HUES48 (cell line): ENCODE results near the gene GPATCH1.
"Not testable (repeated sequence)": the region's sequence is repeated elsewhere in the genome, so short reads cannot be mapped to it uniquely, and the experiment has no call there.

Experiments used
- H3K27ac ChIP-seq: one replicate; pipeline ENCODE4 v1.7.0; 2013; ENCODE audit warnings: low read depth, low read length, inconsistent platforms
- H3K27me3 ChIP-seq: 2 replicates; pipeline ENCODE4 v1.6.1; 2013; ENCODE audit warnings: mild to moderate bottlenecking, low read length; ENCODE audit not compliant: control insufficient read depth, insufficient read depth
- H3K36me3 ChIP-seq: 2 replicates; pipeline ENCODE4 v1.6.1; 2013; ENCODE audit warnings: low read length; ENCODE audit not compliant: control insufficient read depth, insufficient read depth
- H3K4me1 ChIP-seq: 2 replicates; pipeline ENCODE4 v1.6.1; 2013; ENCODE audit warnings: mild to moderate bottlenecking, low read length; ENCODE audit not compliant: control insufficient read depth, insufficient read depth
- H3K4me3 ChIP-seq: 2 replicates; pipeline ENCODE4 v1.5.1; 2013; ENCODE audit warnings: mild to moderate bottlenecking, low read depth, low read length
- H3K9ac ChIP-seq: 2 replicates; pipeline ENCODE4 v1.6.1; 2013; ENCODE audit warnings: mild to moderate bottlenecking, low read depth, low read length, moderate library complexity
- H3K9me3 ChIP-seq: 2 replicates; pipeline ENCODE4 v1.6.1; 2013; ENCODE audit warnings: low read length; ENCODE audit not compliant: control insufficient read depth, insufficient read depth

The GPATCH1 gene

GRCh38 chr19:33146209-33146608 is 65.2 kb downstream of the GPATCH1 start:
- no peaks in the 10 kb centered on the region; the same call in 1 of the 2 replicates for H3K27me3 ChIP-seq
- H3K4me1 ChIP-seq = no peaks in the 10 kb centered on the region
- H3K9me3 ChIP-seq = no peaks in the 10 kb centered on the region
- H3K4me3 ChIP-seq = no peak overlapping the region
- no peak overlapping the region for H3K9ac ChIP-seq
- H3K36me3 ChIP-seq = no peaks in the 10 kb centered on the region
- no peak overlapping the region for H3K27ac ChIP-seq

DNA sequence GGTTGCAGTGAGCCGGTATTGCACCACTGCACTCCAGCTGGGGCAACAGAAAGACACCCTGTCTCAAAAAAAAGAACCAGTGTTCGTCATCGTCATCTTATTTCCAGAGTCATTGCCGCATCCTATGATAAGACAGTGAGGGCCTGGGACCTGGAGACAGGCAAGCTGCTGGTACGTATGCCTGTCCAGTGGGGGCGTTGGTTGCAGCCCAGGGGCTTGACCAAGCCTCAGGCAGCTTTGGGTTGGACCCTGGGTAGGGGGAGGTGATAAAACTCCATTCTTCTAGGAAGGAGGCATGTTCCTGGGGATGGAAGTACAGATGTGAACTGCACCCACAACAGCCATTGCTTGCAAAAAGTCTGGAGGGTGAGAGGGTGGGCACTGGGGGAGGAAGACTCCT is 66.6 kb downstream of the GPATCH1 start:
- no peaks in the 10 kb centered on the region for H3K9me3 ChIP-seq
- H3K36me3 ChIP-seq = no peaks in the 10 kb centered on the region
- no peaks in the 10 kb centered on the region for H3K4me1 ChIP-seq
- H3K27me3 ChIP-seq = no peaks in the 10 kb centered on the region; the same call in 1 of the 2 replicates
- no peak overlapping the region for H3K27ac ChIP-seq
- H3K9ac ChIP-seq = no peak overlapping the region
- no peak overlapping the region for H3K4me3 ChIP-seq

DNA sequence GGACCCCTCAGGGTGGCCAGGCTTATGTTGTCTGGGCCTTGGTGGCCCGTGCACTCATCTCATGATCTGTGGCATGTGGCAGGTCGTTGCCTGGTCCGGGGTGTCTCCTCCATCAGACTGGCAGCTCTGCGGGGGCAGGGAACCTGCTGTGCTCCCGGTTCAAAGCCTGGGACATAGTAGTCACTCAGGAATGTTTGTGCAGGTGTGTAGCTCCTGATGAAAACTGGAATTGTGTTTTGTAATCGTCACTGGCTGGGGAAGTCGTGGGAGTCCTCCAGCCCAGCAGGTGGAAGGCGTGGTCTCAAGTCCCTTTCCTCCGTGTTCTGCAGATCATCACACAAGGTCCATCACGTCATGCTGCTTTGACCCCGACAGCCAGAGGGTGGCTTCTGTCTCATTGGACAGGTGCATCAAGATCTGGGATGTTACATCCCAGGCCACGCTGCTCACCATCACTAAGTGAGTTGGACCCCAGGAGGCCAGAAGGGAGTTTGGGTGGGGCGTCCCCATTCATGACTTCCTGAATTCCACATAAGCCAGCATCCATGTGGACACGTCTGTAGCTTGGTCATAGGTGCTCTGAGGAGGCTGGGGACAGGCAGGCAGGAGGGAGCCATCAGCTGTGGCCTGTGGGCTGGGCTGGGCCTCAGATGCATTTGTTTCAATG is 70.0 kb downstream of the GPATCH1 start:
- no peak overlapping the region for H3K9ac ChIP-seq
- H3K4me1 ChIP-seq = no peaks in the 10 kb centered on the region
- H3K27ac ChIP-seq = no peak overlapping the region
- H3K36me3 ChIP-seq = no peaks in the 10 kb centered on the region
- no peak overlapping the region for H3K4me3 ChIP-seq
- H3K9me3 ChIP-seq = no peaks in the 10 kb centered on the region
- no peaks in the 10 kb centered on the region for H3K27me3 ChIP-seq

GRCh38 chr19:33152176-33152575 is 71.2 kb downstream of the GPATCH1 start:
- no peak overlapping the region for H3K4me3 ChIP-seq
- H3K9me3 ChIP-seq = no peaks in the 10 kb centered on the region
- no peaks in the 10 kb centered on the region for H3K36me3 ChIP-seq
- H3K27ac ChIP-seq = no peak overlapping the region
- H3K27me3 ChIP-seq = no peaks in the 10 kb centered on the region
- H3K4me1 ChIP-seq = no peaks in the 10 kb centered on the region
- no peak overlapping the region for H3K9ac ChIP-seq

GRCh38 chr19:33152625-33153024 is 71.6 kb downstream of the GPATCH1 start:
- not testable (repeated sequence) for H3K36me3 ChIP-seq, H3K27ac ChIP-seq, H3K4me1 ChIP-seq, H3K9ac ChIP-seq, H3K9me3 ChIP-seq, H3K27me3 ChIP-seq, H3K4me3 ChIP-seq

DNA sequence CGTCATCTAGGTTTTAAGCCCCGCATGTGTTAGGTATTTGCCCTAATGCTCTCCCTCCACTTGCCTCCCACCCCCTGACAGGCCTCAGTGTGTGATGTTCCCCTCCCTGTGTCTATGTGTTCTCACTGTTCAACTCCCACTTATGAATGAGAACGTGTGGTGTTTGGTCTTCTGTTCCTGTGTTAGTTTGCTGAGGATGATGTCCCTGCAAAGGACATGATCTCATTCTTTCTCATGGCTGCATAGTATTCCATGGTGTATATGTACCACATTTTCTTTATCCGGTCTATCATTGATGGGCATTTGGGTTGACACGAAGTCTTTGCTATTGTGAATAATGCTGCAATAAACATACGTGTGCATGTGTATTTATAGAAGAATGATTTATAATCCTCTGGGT is 73.3 kb downstream of the GPATCH1 start:
- not testable (repeated sequence) for H3K27ac ChIP-seq, H3K36me3 ChIP-seq, H3K9me3 ChIP-seq, H3K9ac ChIP-seq, H3K4me1 ChIP-seq, H3K27me3 ChIP-seq, H3K4me3 ChIP-seq

GRCh38 chr19:33156334-33156733 is 75.4 kb downstream of the GPATCH1 start:
- Histone ChIP-seq H3K9ac (no peak overlapping the region), H3K4me3 (no peak overlapping the region), H3K27me3 (no peaks in the 10 kb centered on the region), H3K4me1 (no peaks in the 10 kb centered on the region), H3K9me3 (no peaks in the 10 kb centered on the region), H3K36me3 (no peaks in the 10 kb centered on the region), H3K27ac (no peak overlapping the region)

- H3K9me3 ChIP-seq = no peaks in the 10 kb centered on the region
- no peaks in the 10 kb centered on the region for H3K4me1 ChIP-seq
- no peak overlapping the region for H3K9ac ChIP-seq
- H3K4me3 ChIP-seq = no peak overlapping the region
- no peak overlapping the region for H3K27ac ChIP-seq
- H3K36me3 ChIP-seq = no peaks in the 10 kb centered on the region
- H3K27me3 ChIP-seq = no peaks in the 10 kb centered on the region
Measured at GRCh38 chr19:33157906-33158305, 76.9 kb downstream of the GPATCH1 start.

DNA sequence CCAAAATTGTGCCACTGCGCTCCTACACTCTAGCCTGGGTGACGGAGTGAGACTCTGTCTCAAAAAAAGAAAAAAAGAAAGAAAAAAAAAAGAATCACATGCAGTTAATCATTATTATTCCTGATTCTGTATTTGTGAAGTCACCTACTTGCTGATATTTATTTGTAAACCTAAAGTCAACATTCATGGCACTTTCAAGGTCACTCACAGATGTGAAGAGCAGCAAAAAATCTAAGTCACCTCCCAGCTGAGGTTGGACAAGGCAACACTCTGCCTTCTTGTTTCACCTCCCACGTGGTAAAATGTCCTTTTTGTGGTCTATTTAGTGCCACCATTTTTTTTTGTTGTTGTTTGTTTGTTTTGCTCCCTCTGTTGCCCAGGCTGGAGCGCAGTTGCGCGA is 77.4 kb downstream of the GPATCH1 start:
- H3K9me3 ChIP-seq = no peaks in the 10 kb centered on the region
- H3K36me3 ChIP-seq = no peaks in the 10 kb centered on the region
- H3K9ac ChIP-seq = no peak overlapping the region
- H3K27ac ChIP-seq = no peak overlapping the region
- no peaks in the 10 kb centered on the region for H3K27me3 ChIP-seq
- H3K4me1 ChIP-seq = no peaks in the 10 kb centered on the region
- no peak overlapping the region for H3K4me3 ChIP-seq

- no peaks in the 10 kb centered on the region for H3K36me3 ChIP-seq
- no peak overlapping the region for H3K27ac ChIP-seq
- no peaks in the 10 kb centered on the region for H3K4me1 ChIP-seq
- no peaks in the 10 kb centered on the region for H3K27me3 ChIP-seq
- no peak overlapping the region for H3K9ac ChIP-seq
- no peak overlapping the region for H3K4me3 ChIP-seq
- no peaks in the 10 kb centered on the region for H3K9me3 ChIP-seq
Measured at GRCh38 chr19:33159149-33159548, 78.2 kb downstream of the GPATCH1 start.

GRCh38 chr19:33159893-33160292 is 78.9 kb downstream of the GPATCH1 start:
- H3K9ac ChIP-seq = no peak overlapping the region
- H3K27me3 ChIP-seq = no peaks in the 10 kb centered on the region
- H3K4me3 ChIP-seq = no peak overlapping the region
- no peak overlapping the region for H3K27ac ChIP-seq
- no peaks in the 10 kb centered on the region for H3K9me3 ChIP-seq
- H3K36me3 ChIP-seq = no peaks in the 10 kb centered on the region
- H3K4me1 ChIP-seq = no peaks in the 10 kb centered on the region

DNA sequence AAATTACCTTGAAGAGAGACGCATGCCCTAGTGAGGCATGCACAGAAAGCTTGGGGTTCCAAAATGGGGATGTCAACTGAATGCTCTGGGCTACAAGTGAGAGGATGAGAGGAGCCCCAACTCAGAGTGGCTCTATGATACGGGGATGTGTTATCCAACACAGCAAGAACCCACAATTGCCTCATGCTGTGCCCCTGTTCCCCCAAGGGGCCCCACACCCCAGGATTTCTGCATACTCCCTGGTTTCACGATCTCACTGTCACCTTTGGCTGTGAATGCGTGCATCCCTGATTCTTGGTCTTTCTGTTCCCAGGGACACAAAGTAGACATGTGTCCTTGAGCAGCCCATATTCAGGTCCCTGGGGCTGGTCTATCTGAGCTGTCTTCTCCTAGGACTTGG is 80.2 kb downstream of the GPATCH1 start:
- no peaks in the 10 kb centered on the region for H3K27me3 ChIP-seq
- no peaks in the 10 kb centered on the region for H3K4me1 ChIP-seq
- no peak overlapping the region for H3K9ac ChIP-seq
- no peaks in the 10 kb centered on the region for H3K36me3 ChIP-seq
- no peaks in the 10 kb centered on the region for H3K9me3 ChIP-seq
- H3K27ac ChIP-seq = no peak overlapping the region
- H3K4me3 ChIP-seq = no peak overlapping the region
